ENCODE measurements around the gene CASD1.

- TF ChIP-seq POLR2A (IDR thresholded peaks at IDR 0.05; ENCODE audit: low read depth, low read length), result no peak
- no peak for TF ChIP-seq POLR2AphosphoS5 (IDR thresholded peaks at IDR 0.05; ENCODE audit: low read depth, low read length)
Observed at GRCh38 chr7:94530109-94530508, 20.5 kb downstream of the CASD1 start.

All from GM12892 (cell line).